Activated CD4-positive, alpha-beta memory T cell treated with anti-CD3 and anti-CD28 coated beads for 36 hours (primary cell): Measurements from ENCODE around the gene FRMD5. TPM values are rescaled to one million over a fixed set of nuclear protein-coding genes. Genes with fewer than 3 reads are reported as not detected.

Experiments
- CTCF ChIA-PET: fragments of 350-600 bp; sonication (Branson Sonifier 250); formaldehyde crosslinking; loops from one replicate; lab custom pipeline; 2021; ENCODE audit warnings: antibody characterized with exemption, inconsistent platforms; lab: Charles Lee
- POLR2A ChIA-PET: fragments of 350-600 bp; sonication (Branson Sonifier 250); formaldehyde crosslinking; loops from one replicate; lab custom pipeline; 2021; ENCODE audit warnings: antibody characterized with exemption; lab: Charles Lee
- DNase-seq: peaks from one replicate; pipeline ENCODE4 v3.0.0-alpha.2; 2020
- H3K27ac Mint-ChIP-seq: one replicate; pipeline ENCODE4 v1.8.0; 2021; ENCODE audit warnings: mixed read lengths
- H3K27me3 Mint-ChIP-seq: one replicate; pipeline ENCODE4 v1.8.0; 2021; ENCODE audit warnings: mixed read lengths
- H3K36me3 Mint-ChIP-seq: one replicate; pipeline ENCODE4 v1.8.0; 2021; ENCODE audit warnings: mixed read lengths
- H3K4me1 Mint-ChIP-seq: one replicate; pipeline ENCODE4 v1.8.0; 2021; ENCODE audit warnings: low read depth, mixed read lengths
- H3K4me3 Mint-ChIP-seq: one replicate; pipeline ENCODE4 v1.8.0; 2021; ENCODE audit warnings: mild to moderate bottlenecking, mixed read lengths
- H3K9me3 Mint-ChIP-seq: one replicate; pipeline ENCODE4 v1.8.0; 2021; ENCODE audit warnings: mixed read lengths
- intact Hi-C: fragments of 100-400 bp; cut with micrococcal nuclease; formaldehyde crosslinking; loops from one replicate; pipeline ENCODE4 v1.15.1; 2023
- total RNA-seq, 2 experiments: library from RNA; stranded (reverse); gene quantifications; one replicate each; pipeline ENCODE4 v1.2.3, GENCODE V29; 2021

The FRMD5 gene
- total RNA-seq, 2 experiments from 2014 or later = 0.24 to 0.31 TPM

DNA sequence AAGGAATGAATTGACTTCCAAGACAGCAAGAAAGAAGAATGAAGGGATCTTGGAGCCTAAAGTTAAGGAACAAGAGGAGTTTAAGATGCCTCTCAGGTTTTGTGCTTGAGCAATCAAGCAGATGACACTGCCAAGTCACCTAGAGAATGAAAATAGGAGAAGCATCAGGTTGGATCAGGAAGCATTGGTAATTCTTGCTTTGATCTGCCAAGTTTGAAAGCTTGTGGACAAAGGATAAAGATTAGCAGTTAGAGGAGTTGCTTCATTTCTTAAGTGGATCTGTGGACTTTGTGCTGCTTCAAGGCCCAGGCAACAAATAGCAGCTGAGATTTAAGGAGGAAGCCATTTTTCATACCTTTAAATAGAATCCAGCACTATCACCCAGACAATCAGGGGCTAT is 35.6 kb downstream of the FRMD5 start:
- intact Hi-C loops = no loop called here
- no peak overlapping the region for H3K4me3 Mint-ChIP-seq
- ChIA-PET CTCF (no interaction called here), POLR2A (no interaction called here)
- peaks cover 14% of the 10 kb centered on the region for H3K27me3 Mint-ChIP-seq
- no peaks in the 10 kb centered on the region for H3K4me1 Mint-ChIP-seq
- H3K9me3 Mint-ChIP-seq = no peaks in the 10 kb centered on the region
- no peak overlapping the region for H3K27ac Mint-ChIP-seq
- DNase-seq = no peak
- H3K36me3 Mint-ChIP-seq = no peaks in the 10 kb centered on the region

DNA sequence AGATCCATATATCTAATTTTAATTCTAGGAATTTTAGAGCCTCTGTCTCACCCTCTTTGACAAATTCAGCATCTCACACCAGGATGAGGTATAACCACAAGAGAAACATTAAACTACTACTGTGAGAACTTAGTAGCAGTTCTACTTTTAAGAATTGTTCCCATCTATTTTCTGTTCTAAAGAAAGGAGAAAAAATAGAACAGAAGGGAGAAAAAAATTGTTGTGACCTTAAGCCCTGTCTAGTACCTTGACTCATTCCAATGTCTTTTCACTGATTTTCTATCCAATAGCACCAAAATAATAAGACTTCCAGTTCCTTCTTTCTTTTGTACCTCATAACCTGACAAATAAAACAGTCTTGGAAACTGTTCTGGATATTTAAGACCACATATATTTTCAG is 37.0 kb downstream of the FRMD5 start:
- Mint-ChIP-seq H3K4me1 (no peaks in the 10 kb centered on the region), H3K4me3 (no peak overlapping the region), H3K36me3 (no peaks in the 10 kb centered on the region), H3K9me3 (no peaks in the 10 kb centered on the region), H3K27ac (no peak overlapping the region), H3K27me3 (peaks cover 11% of the 10 kb centered on the region)
- CTCF ChIA-PET = no interaction called here
- DNase-seq = no peak
- intact Hi-C loops = no loop called here
- POLR2A ChIA-PET = no interaction called here

DNA sequence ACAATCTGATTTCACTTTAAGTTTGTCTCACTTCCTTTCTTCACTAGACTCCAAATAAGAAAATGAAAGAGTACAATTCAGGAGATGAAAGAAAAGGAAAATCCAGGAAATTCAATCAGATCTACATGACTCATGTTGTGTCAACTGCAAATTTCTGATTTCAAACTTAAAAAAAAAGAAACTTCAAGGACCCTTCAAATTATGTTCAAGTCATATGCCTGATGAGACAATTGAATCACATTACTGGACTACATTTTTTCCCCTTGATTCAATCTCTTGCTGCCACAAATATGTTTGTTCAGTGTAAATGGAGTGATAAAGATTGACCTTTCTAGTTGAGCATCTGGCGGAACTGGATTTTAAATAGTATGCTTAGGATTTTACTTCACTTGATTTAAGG is 37.4 kb downstream of the FRMD5 start:
- ChIA-PET POLR2A (no interaction called here), CTCF (no interaction called here)
- no peaks in the 10 kb centered on the region for H3K9me3 Mint-ChIP-seq
- no peak overlapping the region for H3K27ac Mint-ChIP-seq
- intact Hi-C loops = no loop called here
- no peaks in the 10 kb centered on the region for H3K36me3 Mint-ChIP-seq
- no peak for DNase-seq
- H3K4me3 Mint-ChIP-seq = no peak overlapping the region
- H3K27me3 Mint-ChIP-seq = peaks cover 10% of the 10 kb centered on the region
- H3K4me1 Mint-ChIP-seq = no peaks in the 10 kb centered on the region

DNA sequence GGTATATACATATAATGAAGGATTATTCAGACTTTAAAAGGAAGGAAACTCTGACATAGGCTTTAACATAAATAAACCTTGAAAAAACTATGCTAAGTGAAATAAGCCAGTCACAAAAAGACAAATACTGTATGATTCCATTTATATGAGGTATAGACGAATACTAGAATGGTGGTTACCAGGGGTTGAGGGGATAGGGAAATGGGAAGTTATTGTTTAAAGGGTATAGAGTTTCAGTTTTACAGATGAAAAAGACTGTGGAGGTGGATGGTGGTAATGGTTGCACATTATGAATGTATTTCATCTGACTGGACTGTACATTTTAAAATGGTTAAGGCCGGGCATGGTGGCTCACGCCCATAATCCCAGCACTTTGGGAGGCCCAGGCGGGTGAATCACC is 41.7 kb downstream of the FRMD5 start:
- H3K27me3 Mint-ChIP-seq = peaks cover 3% of the 10 kb centered on the region
- no peak overlapping the region for H3K4me3 Mint-ChIP-seq
- no peak overlapping the region for H3K27ac Mint-ChIP-seq
- H3K4me1 Mint-ChIP-seq = no peaks in the 10 kb centered on the region
- intact Hi-C loops = no loop called here
- ChIA-PET CTCF (no interaction called here), POLR2A (no interaction called here)
- no peaks in the 10 kb centered on the region for H3K9me3 Mint-ChIP-seq
- no peaks in the 10 kb centered on the region for H3K36me3 Mint-ChIP-seq
- DNase-seq = no peak

DNA sequence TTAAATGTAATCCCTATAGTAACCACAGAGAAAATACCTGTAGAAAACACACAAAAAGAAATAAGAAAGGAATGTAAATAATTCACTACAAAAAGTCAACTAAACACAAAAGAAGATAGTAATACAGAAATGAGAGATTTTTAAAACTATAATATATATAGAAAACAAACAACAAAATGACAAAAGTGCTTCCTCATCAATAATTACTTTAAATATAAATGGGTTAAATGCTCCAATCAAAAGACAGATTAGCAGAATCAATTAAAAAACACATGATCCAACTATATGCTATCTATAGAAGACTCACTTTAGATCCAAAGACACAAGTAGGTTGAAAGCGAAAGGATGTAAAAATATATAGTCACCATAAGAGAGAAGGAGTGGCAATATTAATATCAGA is 45.8 kb downstream of the FRMD5 start:
- Mint-ChIP-seq H3K9me3 (no peaks in the 10 kb centered on the region), H3K36me3 (no peaks in the 10 kb centered on the region), H3K4me1 (no peaks in the 10 kb centered on the region), H3K27ac (no peak overlapping the region), H3K27me3 (peaks cover 6% of the 10 kb centered on the region), H3K4me3 (no peak overlapping the region)
- intact Hi-C loops = no loop called here
- CTCF ChIA-PET = no interaction called here
- POLR2A ChIA-PET = no interaction called here
- no peak for DNase-seq

DNA sequence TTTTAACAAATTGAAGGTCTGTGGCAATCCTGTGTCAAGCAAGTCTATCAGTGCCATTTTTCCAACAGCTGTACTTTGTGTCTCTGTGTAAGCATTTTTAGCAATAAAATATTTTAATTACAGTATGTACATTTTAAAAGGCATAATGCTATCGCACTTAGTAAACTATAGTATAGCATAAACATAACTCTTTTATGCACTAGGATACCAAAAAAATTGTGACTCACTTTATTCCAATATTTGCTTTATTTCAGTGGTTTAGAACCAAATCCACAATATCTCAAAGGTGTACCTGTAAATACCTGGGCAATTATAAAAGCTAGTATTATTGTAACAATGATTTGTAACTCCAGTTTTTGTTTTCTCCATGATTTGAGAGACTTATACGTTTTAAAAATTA is 46.5 kb downstream of the FRMD5 start:
- H3K4me3 Mint-ChIP-seq = no peak overlapping the region
- no peaks in the 10 kb centered on the region for H3K4me1 Mint-ChIP-seq
- H3K9me3 Mint-ChIP-seq = no peaks in the 10 kb centered on the region
- ChIA-PET POLR2A (no interaction called here), CTCF (no interaction called here)
- H3K27ac Mint-ChIP-seq = no peak overlapping the region
- H3K27me3 Mint-ChIP-seq = peaks cover 6% of the 10 kb centered on the region
- intact Hi-C loops = no loop called here
- no peaks in the 10 kb centered on the region for H3K36me3 Mint-ChIP-seq
- no peak for DNase-seq

DNA sequence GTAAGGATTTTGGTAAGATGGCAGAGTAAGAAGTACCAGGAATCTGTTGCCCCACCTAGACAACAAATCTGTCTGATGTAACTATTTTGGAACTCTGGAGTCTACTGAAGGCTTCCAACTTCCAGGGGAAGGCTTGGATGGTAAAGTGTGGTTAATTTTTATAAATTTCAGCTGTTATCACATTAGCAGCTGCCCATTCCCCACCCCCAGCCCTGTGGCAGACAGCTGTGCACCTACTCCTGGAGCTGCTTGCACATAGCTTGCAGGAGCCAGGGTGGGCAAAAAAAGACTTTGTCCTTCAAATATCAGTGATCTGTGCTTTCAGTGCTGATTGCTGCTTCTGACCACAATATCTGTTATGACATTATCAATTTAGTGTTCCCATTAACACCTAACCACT is 47.4 kb downstream of the FRMD5 start:
- intact Hi-C loops = no loop called here
- no peaks in the 10 kb centered on the region for H3K36me3 Mint-ChIP-seq
- H3K27ac Mint-ChIP-seq = no peak overlapping the region
- ChIA-PET CTCF (no interaction called here), POLR2A (no interaction called here)
- no peak overlapping the region for H3K4me3 Mint-ChIP-seq
- H3K4me1 Mint-ChIP-seq = no peaks in the 10 kb centered on the region
- peaks cover 6% of the 10 kb centered on the region for H3K27me3 Mint-ChIP-seq
- H3K9me3 Mint-ChIP-seq = no peaks in the 10 kb centered on the region
- DNase-seq = no peak

DNA sequence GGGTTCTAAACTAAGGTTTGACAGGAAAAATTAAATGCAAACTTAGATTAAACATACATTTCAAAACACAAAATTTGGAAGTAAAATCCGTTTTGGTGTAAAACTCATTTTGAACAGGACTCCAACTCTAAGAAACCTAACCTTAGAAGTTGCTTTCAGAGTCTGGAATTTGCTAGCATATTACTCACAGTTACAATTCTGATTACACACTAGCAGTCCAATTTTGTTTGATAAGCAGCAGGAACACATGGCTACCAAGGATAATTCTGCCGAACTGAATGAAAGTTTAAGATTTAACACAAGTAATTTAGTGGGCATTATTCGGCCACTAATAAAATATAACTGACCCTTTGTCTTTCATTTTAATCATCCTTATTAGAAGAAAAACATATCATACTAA is 49.6 kb downstream of the FRMD5 start:
- no peak overlapping the region for H3K4me3 Mint-ChIP-seq

DNA sequence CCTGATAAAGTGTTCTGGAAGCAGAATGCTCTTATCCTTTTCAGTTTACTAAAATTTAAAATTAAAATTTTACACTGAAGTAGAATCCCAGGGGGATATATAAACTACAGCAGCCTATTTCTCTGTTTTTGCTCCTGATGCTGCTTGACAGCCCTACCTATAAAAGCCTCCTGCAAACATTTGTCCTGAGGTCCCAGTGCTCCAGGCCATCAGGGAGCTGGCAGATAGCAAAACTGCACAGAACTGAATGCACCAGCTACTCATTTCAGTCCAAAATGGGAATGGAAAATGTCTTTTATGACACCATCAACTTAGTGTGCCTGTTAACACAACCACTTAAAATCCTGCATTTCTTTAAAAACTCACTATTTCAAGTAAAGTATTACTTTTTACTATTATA is 50.1 kb downstream of the FRMD5 start:
- CTCF ChIA-PET = no interaction called here
- Mint-ChIP-seq H3K27ac (no peak overlapping the region), H3K36me3 (no peaks in the 10 kb centered on the region), H3K27me3 (peaks cover 6% of the 10 kb centered on the region), H3K4me3 (no peak overlapping the region), H3K9me3 (no peaks in the 10 kb centered on the region), H3K4me1 (no peaks in the 10 kb centered on the region)
- POLR2A ChIA-PET = no interaction called here
- intact Hi-C loops = no loop called here
- no peak for DNase-seq

More for the DNA sequence above, 49.6 kb downstream of the FRMD5 start:
- Mint-ChIP-seq H3K36me3 (no peaks in the 10 kb centered on the region), H3K27ac (no peak overlapping the region), H3K9me3 (no peaks in the 10 kb centered on the region), H3K27me3 (peaks cover 6% of the 10 kb centered on the region), H3K4me1 (no peaks in the 10 kb centered on the region)
- ChIA-PET CTCF (no interaction called here), POLR2A (no interaction called here)
- intact Hi-C loops = no loop called here
- no peak for DNase-seq

DNA sequence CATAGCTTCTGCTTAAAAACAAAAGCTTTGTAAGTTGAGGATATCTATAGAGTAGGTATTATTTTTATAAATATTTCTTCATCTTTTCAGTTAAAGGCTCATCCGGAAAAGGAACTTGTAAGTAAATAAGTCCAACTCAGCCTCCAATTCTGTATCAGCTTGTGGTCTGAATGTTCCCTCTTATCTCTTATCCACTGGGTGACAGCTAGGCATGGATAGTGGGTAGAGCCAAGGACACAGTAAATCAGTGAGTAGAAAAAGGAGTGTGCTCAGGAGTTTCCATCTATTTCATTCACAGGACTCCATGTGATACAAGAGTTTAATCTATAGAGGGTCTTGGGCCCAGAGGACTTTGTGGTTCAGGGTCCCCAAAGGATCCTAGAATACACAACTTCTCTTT is 50.9 kb downstream of the FRMD5 start:
- H3K27me3 Mint-ChIP-seq = peaks cover 3% of the 10 kb centered on the region
- CTCF ChIA-PET = no interaction called here
- intact Hi-C loops = no loop called here

DNA sequence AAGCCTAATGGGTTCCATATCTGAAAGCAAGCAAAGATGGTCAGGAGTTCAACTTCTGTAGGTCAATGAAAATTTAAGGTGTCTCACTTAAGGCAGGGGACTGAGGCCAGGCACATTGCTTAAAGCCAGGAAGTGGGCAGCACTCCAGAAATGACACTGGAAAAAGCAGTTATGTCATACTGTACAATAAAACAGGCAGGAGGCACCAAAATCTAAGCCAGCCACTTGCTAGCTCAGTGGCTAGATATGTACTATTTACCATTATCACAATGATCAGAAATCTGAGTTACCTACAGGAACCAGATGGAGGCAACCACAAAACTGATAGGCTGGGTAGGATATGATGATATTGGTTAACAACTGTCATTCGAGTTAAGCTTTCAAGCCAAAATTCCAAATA is 57.3 kb downstream of the FRMD5 start:
- Mint-ChIP-seq H3K27me3 (no peaks in the 10 kb centered on the region), H3K4me3 (no peak overlapping the region), H3K27ac (no peak overlapping the region), H3K36me3 (no peaks in the 10 kb centered on the region), H3K4me1 (no peaks in the 10 kb centered on the region), H3K9me3 (no peaks in the 10 kb centered on the region)
- POLR2A ChIA-PET = no interaction called here
- no peak for DNase-seq
- intact Hi-C loops = no loop called here
- CTCF ChIA-PET = no interaction called here

More for the DNA sequence above, 50.9 kb downstream of the FRMD5 start:
- POLR2A ChIA-PET = no interaction called here
- H3K4me3 Mint-ChIP-seq = no peak overlapping the region
- no peak for DNase-seq
- H3K36me3 Mint-ChIP-seq = no peaks in the 10 kb centered on the region
- no peaks in the 10 kb centered on the region for H3K9me3 Mint-ChIP-seq
- no peaks in the 10 kb centered on the region for H3K4me1 Mint-ChIP-seq
- H3K27ac Mint-ChIP-seq = no peak overlapping the region

DNA sequence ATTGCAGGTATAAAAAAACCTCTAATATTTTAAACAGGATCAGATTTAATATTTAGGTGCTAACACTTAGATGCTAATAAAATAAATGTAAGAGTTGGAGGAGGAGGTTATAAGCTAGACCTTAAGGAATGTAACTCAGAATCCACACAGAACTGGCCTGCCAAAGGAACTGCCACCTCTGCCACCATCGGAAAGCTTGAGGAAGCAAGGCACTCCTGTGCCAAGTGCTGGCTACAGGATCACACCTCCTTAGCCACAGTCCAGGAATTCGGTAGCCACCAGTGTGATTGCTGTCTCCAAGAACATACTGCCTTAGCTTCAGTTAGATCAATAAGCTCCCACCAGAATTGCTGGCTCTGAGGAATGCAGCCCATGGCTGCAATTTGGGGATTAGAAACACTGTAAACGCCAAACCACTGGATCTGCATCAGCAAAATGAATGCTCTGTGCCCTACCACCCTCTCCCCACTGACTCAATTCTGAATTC is 58.0 kb downstream of the FRMD5 start:
- intact Hi-C loops = no loop called here
- H3K27ac Mint-ChIP-seq = no peak overlapping the region
- CTCF ChIA-PET = no interaction called here
- H3K36me3 Mint-ChIP-seq = no peaks in the 10 kb centered on the region
- no peak overlapping the region for H3K4me3 Mint-ChIP-seq
- peaks cover 5% of the 10 kb centered on the region for H3K27me3 Mint-ChIP-seq
- POLR2A ChIA-PET = no interaction called here
- no peaks in the 10 kb centered on the region for H3K4me1 Mint-ChIP-seq
- no peak for DNase-seq
- no peaks in the 10 kb centered on the region for H3K9me3 Mint-ChIP-seq

DNA sequence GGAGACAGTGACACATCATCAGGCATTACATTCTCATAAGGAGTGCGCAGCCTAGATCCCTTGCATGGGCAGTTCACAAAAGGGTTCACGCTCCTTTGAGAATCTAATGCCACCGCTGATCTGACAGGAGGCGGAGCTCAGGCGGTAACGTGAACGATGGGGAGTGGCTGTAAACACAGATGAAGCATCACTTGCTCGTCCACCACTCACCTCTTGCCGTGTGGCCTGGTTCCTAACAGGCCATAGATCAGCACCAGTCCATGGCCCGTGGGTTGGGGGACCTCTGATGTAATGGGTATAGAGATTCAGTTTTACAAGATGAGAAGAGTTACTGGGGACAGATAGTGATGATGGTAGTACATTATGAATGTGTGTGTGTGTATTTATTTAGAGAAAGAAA is 63.0 kb downstream of the FRMD5 start:
- no peak overlapping the region for H3K27ac Mint-ChIP-seq
- H3K36me3 Mint-ChIP-seq = no peaks in the 10 kb centered on the region
- intact Hi-C loops = no loop called here
- peaks cover 12% of the 10 kb centered on the region for H3K27me3 Mint-ChIP-seq
- H3K4me3 Mint-ChIP-seq = no peak overlapping the region
- POLR2A ChIA-PET = no interaction called here
- H3K9me3 Mint-ChIP-seq = no peaks in the 10 kb centered on the region
- DNase-seq = no peak
- CTCF ChIA-PET = no interaction called here
- H3K4me1 Mint-ChIP-seq = no peaks in the 10 kb centered on the region
